SK-N-DZ (cell line): ENCODE data around the gene DOK1.

Experiments used
- DNase-seq: peaks from one replicate; pipeline ENCODE4 v3.0.0-alpha.2; 2015; ENCODE audit warnings: low spot score

The DOK1 gene

GRCh38 chr2:74567881-74568280 is 13.4 kb downstream of the DOK1 start:
- no peak for DNase-seq

- no peak for DNase-seq
Observed at GRCh38 chr2:74569686-74570085, 15.2 kb downstream of the DOK1 start.

GRCh38 chr2:74571058-74571457 is 16.5 kb downstream of the DOK1 start:
- DNase-seq: no peak

GRCh38 chr2:74572178-74572925 is 17.8 kb downstream of the DOK1 start:
- no peak for DNase-seq

GRCh38 chr2:74573747-74574562 is 19.4 kb downstream of the DOK1 start:
- DNase-seq: no peak

- no peak for DNase-seq
Observed at GRCh38 chr2:74575320-74575719, 20.8 kb downstream of the DOK1 start.

- DNase-seq: no peak
Observed at GRCh38 chr2:74576211-74576862, 21.8 kb downstream of the DOK1 start.

GRCh38 chr2:74576863-74577229 is 22.3 kb downstream of the DOK1 start:
- no peak for DNase-seq

GRCh38 chr2:74577448-74577847 is 22.9 kb downstream of the DOK1 start:
- DNase-seq: peak; percentile 70

GRCh38 chr2:74578408-74578807 is 23.9 kb downstream of the DOK1 start:
- DNase-seq: no peak

- no peak for DNase-seq
Observed at GRCh38 chr2:74581463-74581862, 26.9 kb downstream of the DOK1 start.

- no peak for DNase-seq
Observed at GRCh38 chr2:74582184-74582583, 27.7 kb downstream of the DOK1 start.

- DNase-seq: no peak
Observed at GRCh38 chr2:74583504-74583903, 29.0 kb downstream of the DOK1 start.

- no peak for DNase-seq
Observed at GRCh38 chr2:74584088-74584645, 29.6 kb downstream of the DOK1 start.

- no peak for DNase-seq
Observed at GRCh38 chr2:74585406-74586185, 31.1 kb downstream of the DOK1 start.

GRCh38 chr2:74587664-74588277 is 33.3 kb downstream of the DOK1 start:
- DNase-seq: peak; percentile 80

- no peak for DNase-seq
Observed at GRCh38 chr2:74588664-74589063, 34.1 kb downstream of the DOK1 start.

GRCh38 chr2:74593826-74594772 is 39.6 kb downstream of the DOK1 start:
- no peak for DNase-seq

- no peak for DNase-seq
Observed at GRCh38 chr2:74596584-74596983, 42.1 kb downstream of the DOK1 start.

- peak; percentile 87 for DNase-seq
Observed at GRCh38 chr2:74597410-74597809, 42.9 kb downstream of the DOK1 start.
